PC-3 (cell line): ENCODE measurements around the gene FICD. TPM values are rescaled to one million over a fixed set of nuclear protein-coding genes. Genes with fewer than 3 reads are reported as not detected.

Source experiments
- ATAC-seq: fragments of 200-7000 bp; cut with Tn5 transposase; 2 replicates; pipeline ENCODE4 v1.9.1; 2020; ENCODE audit warnings: mild to moderate bottlenecking, moderate library complexity
- BruUV-seq: library from RNA; stranded (reverse); fragments of 400-500 nt; replicated peaks from 2 replicates; lab custom pipeline; 2021; lab: Mats Ljungman, UMichigan
- CTCF ChIA-PET: fragments of 300-600 bp; sonication (Branson Sonifier 250); formaldehyde crosslinking; loops from one replicate; lab custom pipeline; 2022; ENCODE audit warnings: antibody characterized with exemption; lab: Charles Lee
- POLR2A ChIA-PET: fragments of 300-600 bp; sonication (Branson Sonifier 250); formaldehyde crosslinking; loops from one replicate; lab custom pipeline; 2022; ENCODE audit warnings: antibody characterized with exemption; ENCODE audit not compliant: unreplicated experiment; lab: Charles Lee
- DNase-seq: peaks from one replicate; pipeline ENCODE4 v3.0.0-alpha.2; 2015
- H2AFZ ChIP-seq: fragments of 300-600 bp; sonication (generic); 2 replicates; pipeline ENCODE4 v1.6.0; 2016; ENCODE audit warnings: antibody characterized with exemption, low read length
- H3F3A ChIP-seq: fragments of 300-600 bp; sonication (generic); one replicate; pipeline ENCODE4 v1.6.0; 2017; ENCODE audit warnings: antibody characterized with exemption, low read length, control low read depth, mild to moderate bottlenecking; ENCODE audit not compliant: unreplicated experiment
- H3K27ac ChIP-seq: fragments of 300-600 bp; sonication (generic); 2 replicates; pipeline ENCODE4 v1.5.1; 2016; ENCODE audit warnings: mild to moderate bottlenecking, low read length
- H3K27me3 ChIP-seq: fragments of 300-600 bp; sonication (generic); 2 replicates; pipeline ENCODE4 v1.6.1; 2016; ENCODE audit warnings: low read length, mixed read lengths
- H3K36me3 ChIP-seq: fragments of 300-600 bp; sonication (generic); 2 replicates; pipeline ENCODE4 v1.6.1; 2016; ENCODE audit warnings: low read depth, mixed run types, low read length, mixed read lengths
- H3K4me1 ChIP-seq: fragments of 300-600 bp; sonication (generic); 2 replicates; pipeline ENCODE4 v1.5.1; 2016; ENCODE audit warnings: low read length; ENCODE audit not compliant: insufficient read depth
- H3K4me2 ChIP-seq: fragments of 300-600 bp; sonication (generic); 2 replicates; pipeline ENCODE4 v1.6.0; 2016; ENCODE audit warnings: low read length
- H3K4me3 ChIP-seq: fragments of 300-600 bp; sonication (generic); 2 replicates; pipeline ENCODE4 v1.5.1; 2016; ENCODE audit warnings: mild to moderate bottlenecking, low read length, mixed read lengths
- H3K79me2 ChIP-seq: fragments of 300-600 bp; sonication (generic); 2 replicates; pipeline ENCODE4 v1.6.1; 2017; ENCODE audit warnings: low read length, mixed read lengths
- H3K9ac ChIP-seq: fragments of 300-600 bp; sonication (generic); 2 replicates; pipeline ENCODE4 v1.6.0; 2016; ENCODE audit warnings: mild to moderate bottlenecking, low read length
- H3K9me2 ChIP-seq: fragments of 300-600 bp; sonication (generic); replicated peaks from 2 replicates; pipeline ENCODE4 v1.6.1; 2016; ENCODE audit warnings: mixed run types, low read length, mixed read lengths
- H3K9me3 ChIP-seq: fragments of 300-600 bp; sonication (generic); 2 replicates; pipeline ENCODE4 v1.6.1; 2016; ENCODE audit warnings: low read length, mixed read lengths
- H4K20me1 ChIP-seq: fragments of 300-600 bp; sonication (generic); 2 replicates; pipeline ENCODE4 v1.6.1; 2016; ENCODE audit warnings: low read length, mixed read lengths
- CTCF ChIP-seq: fragments of 300-600 bp; sonication (generic); conservative IDR thresholded peaks from 2 replicates; pipeline ENCODE4 v1.5.1; 2017; ENCODE audit warnings: antibody characterized with exemption, low read depth, mild to moderate bottlenecking, low read length
- EZH2 ChIP-seq: fragments of 300-600 bp; sonication (generic); IDR thresholded peaks from one replicate; pipeline ENCODE4 v1.6.1; 2017; ENCODE audit warnings: antibody characterized with exemption, mild to moderate bottlenecking, low read length; ENCODE audit not compliant: unreplicated experiment
- EZH2phosphoT487 ChIP-seq: fragments of 300-600 bp; sonication (generic); IDR thresholded peaks from 2 replicates; pipeline ENCODE4 v1.6.1; 2018; ENCODE audit warnings: mild to moderate bottlenecking, antibody characterized with exemption, low read length, borderline replicate concordance
- intact Hi-C: fragments of 100-400 bp; cut with micrococcal nuclease; formaldehyde crosslinking; loops from 2 replicates; pipeline ENCODE4 v1.9.0; 2023
- total RNA-seq: library from RNA; depleted of rRNA; stranded (reverse); fragments of >200 nt; gene quantifications from 2 replicates; pipeline ENCODE4 v1.2.3, GENCODE V29; 2014

The FICD gene
- total RNA-seq, 1 experiment from 2014 or later, result 6.4 TPM

GRCh38 chr12:108491256-108491655 is 23.8 kb upstream of the FICD start:
- Histone ChIP-seq H3K27ac (no peak overlapping the region), H4K20me1 (no peaks in the 10 kb centered on the region), H3K4me3 (no peak overlapping the region), H3K9ac (no peak overlapping the region), H3K36me3 (no peaks in the 10 kb centered on the region), H3F3A (no peaks in the 10 kb centered on the region), H3K9me2 (no peaks in the 10 kb centered on the region), H2AFZ (no peak overlapping the region), H3K9me3 (no peaks in the 10 kb centered on the region), H3K4me2 (no peak overlapping the region), H3K79me2 (no peaks in the 10 kb centered on the region), H3K27me3 (peaks cover 7% of the 10 kb centered on the region), H3K4me1 (no peaks in the 10 kb centered on the region)
- no TSS peak for BruUV-seq
- no peak for TF ChIP-seq CTCF
- TF ChIP-seq EZH2, result no peak
- no peak for TF ChIP-seq EZH2phosphoT487
- DNase-seq (no peak), ATAC-seq (no peak)
- intact Hi-C loops, result no loop called here
- ChIA-PET CTCF (no interaction called here), POLR2A (no interaction called here)

GRCh38 chr12:108495054-108495453 is 20.0 kb upstream of the FICD start:
- no peaks in the 10 kb centered on the region for H3F3A ChIP-seq
- H3K9ac ChIP-seq, result no peak overlapping the region
- H4K20me1 ChIP-seq, result no peaks in the 10 kb centered on the region
- CTCF ChIA-PET, result interaction anchor here (0.5 to 0.6 kb wide), 2 partner anchors 35 to 253 kb away, joined by 3 read pairs; no protein-coding TSS in a partner anchor
- TF ChIP-seq EZH2phosphoT487 (no peak), EZH2 (no peak), CTCF (peak; percentile 98)
- H3K4me1 ChIP-seq, result no peaks in the 10 kb centered on the region
- peaks cover 25% of the 10 kb centered on the region for H3K27me3 ChIP-seq
- no peaks in the 10 kb centered on the region for H3K9me2 ChIP-seq
- no TSS peak for BruUV-seq
- no peak overlapping the region for H2AFZ ChIP-seq
- DNase-seq, result peak; percentile 82
- no peaks in the 10 kb centered on the region for H3K36me3 ChIP-seq
- no peaks in the 10 kb centered on the region for H3K9me3 ChIP-seq
- H3K4me3 ChIP-seq, result no peak overlapping the region
- intact Hi-C loops, result loop anchor here (1.0 to 5.0 kb wide), 3 partner anchors 158 to 578 kb away; no protein-coding TSS in a partner anchor
- H3K79me2 ChIP-seq, result no peaks in the 10 kb centered on the region
- no peak overlapping the region for H3K4me2 ChIP-seq
- H3K27ac ChIP-seq, result no peak overlapping the region
- ATAC-seq, result peak; percentile 82
- POLR2A ChIA-PET, result no interaction called here

GRCh38 chr12:108495823-108496579 is 19.1 kb upstream of the FICD start:
- H3K36me3 ChIP-seq, result no peaks in the 10 kb centered on the region
- no peak overlapping the region for H2AFZ ChIP-seq
- H3K9ac ChIP-seq, result no peak overlapping the region
- no peak overlapping the region for H3K27ac ChIP-seq
- DNase-seq (no peak), ATAC-seq (no peak)
- H4K20me1 ChIP-seq, result no peaks in the 10 kb centered on the region
- peaks cover 26% of the 10 kb centered on the region for H3K27me3 ChIP-seq
- H3K4me3 ChIP-seq, result no peak overlapping the region
- no peaks in the 10 kb centered on the region for H3K79me2 ChIP-seq
- ChIA-PET CTCF (interaction anchor here (0.5 to 1.5 kb wide), 3 partner anchors 254 to 820 kb away, joined by 3 to 4 read pairs (median 3); no protein-coding TSS in a partner anchor), POLR2A (no interaction called here)
- H3K9me3 ChIP-seq, result no peaks in the 10 kb centered on the region
- no peak overlapping the region for H3K4me2 ChIP-seq
- H3K4me1 ChIP-seq, result no peaks in the 10 kb centered on the region
- no peaks in the 10 kb centered on the region for H3F3A ChIP-seq
- H3K9me2 ChIP-seq, result no peaks in the 10 kb centered on the region
- TF ChIP-seq EZH2phosphoT487, result no peak
- TF ChIP-seq EZH2, result no peak
- no peak for TF ChIP-seq CTCF
- BruUV-seq, result no TSS peak
- intact Hi-C loops, result loop anchor here (1.0 to 5.0 kb wide), 3 partner anchors 159 to 579 kb away; no protein-coding TSS in a partner anchor
